ENCODE measurements around the gene PRDM16. TPM values are rescaled to one million over a fixed set of nuclear protein-coding genes. Genes with fewer than 3 reads are reported as not detected.

PRDM16 gene
- total RNA-seq, 1 experiment from 2014 or later: 0.17 TPM

DNA sequence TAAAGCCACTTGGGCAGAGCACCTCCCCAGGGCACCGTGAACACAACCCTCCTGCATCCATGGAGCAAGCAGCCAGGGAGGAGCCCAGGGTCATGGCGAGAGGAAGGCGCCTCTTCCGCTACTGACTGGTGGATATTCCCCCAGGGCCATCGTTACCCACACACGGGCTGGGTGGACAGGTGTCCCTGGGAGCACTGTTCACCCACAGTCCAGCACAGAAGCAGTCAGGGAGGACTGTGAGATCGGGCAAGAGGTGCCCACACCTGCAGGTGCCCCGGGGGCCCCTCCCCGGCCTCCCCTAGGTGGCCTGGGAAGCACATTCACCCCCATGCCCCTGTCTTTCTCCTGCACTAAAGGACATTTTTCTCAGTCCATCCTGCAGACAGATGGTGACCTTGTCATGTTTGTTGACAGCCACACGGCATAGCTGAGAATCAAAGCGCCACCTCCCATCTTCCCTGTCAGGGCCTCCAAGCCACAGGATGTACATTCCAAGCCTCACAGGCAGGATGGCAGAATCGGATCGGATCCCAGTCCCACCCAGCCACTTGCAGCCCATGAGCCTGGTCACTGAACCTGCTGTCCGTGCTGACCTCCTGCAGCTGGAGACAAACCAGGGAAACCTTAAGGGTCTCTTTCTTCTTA is 160.2 kb downstream of the PRDM16 start:
- H3K4me1 ChIP-seq (ENCODE audit: insufficient read depth, low read length): no peaks in the 10 kb centered on the region
- Mint-ChIP-seq H3K4me3 (no peak overlapping the region), H3K9me3 (no peaks in the 10 kb centered on the region), H3K36me3 (ENCODE audit: insufficient read depth in 1 of 3, low read depth in 3 of 3) (no peaks in the 10 kb centered on the region), H3K27ac (no peak overlapping the region), H3K4me1 (peaks cover 2 to 11% of the 10 kb centered on the region in 2 experiments; a peak in 2 of 4 replicates), H3K27me3 (ENCODE audit: low read depth) (peaks cover 4% of the 10 kb centered on the region)
- no peak overlapping the region for H2BK20ac ChIP-seq (ENCODE audit: low read depth, low read length, poor library complexity, severe bottlenecking)
- no peaks in the 10 kb centered on the region for H4K20me1 ChIP-seq (ENCODE audit: control insufficient read depth, insufficient read depth, insufficient read length)
- TF ChIP-seq, protein P1, sequence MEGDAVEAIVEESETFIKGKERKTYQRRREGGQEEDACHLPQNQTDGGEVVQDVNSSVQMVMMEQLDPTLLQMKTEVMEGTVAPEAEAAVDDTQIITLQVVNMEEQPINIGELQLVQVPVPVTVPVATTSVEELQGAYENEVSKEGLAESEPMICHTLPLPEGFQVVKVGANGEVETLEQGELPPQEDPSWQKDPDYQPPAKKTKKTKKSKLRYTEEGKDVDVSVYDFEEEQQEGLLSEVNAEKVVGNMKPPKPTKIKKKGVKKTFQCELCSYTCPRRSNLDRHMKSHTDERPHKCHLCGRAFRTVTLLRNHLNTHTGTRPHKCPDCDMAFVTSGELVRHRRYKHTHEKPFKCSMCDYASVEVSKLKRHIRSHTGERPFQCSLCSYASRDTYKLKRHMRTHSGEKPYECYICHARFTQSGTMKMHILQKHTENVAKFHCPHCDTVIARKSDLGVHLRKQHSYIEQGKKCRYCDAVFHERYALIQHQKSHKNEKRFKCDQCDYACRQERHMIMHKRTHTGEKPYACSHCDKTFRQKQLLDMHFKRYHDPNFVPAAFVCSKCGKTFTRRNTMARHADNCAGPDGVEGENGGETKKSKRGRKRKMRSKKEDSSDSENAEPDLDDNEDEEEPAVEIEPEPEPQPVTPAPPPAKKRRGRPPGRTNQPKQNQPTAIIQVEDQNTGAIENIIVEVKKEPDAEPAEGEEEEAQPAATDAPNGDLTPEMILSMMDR (conservative IDR thresholded peaks at IDR 0.05): no peak
- no peak overlapping the region for H2BK5ac ChIP-seq (ENCODE audit: insufficient read length, low read length)
- H4K5ac ChIP-seq (ENCODE audit: insufficient read length, low read depth, low read length): no peak overlapping the region
- no peaks in the 10 kb centered on the region for H3K79me2 ChIP-seq (ENCODE audit: insufficient read depth, low read length)
- H3K18ac ChIP-seq (ENCODE audit: insufficient read length, low read depth, low read length): no peak overlapping the region
- no peak overlapping the region for H3K9ac ChIP-seq (ENCODE audit: extremely low read depth, insufficient read length, low read length)
- no peak overlapping the region for H3K27ac ChIP-seq (ENCODE audit: insufficient read length, low read depth, low read length)
- WGBS (ENCODE audit: extremely low coverage, insufficient read length, low lambda C conversion rate): no CpG with 5 or more reads among the region's 14 CpGs
- H3K4me2 ChIP-seq (ENCODE audit: insufficient read depth, insufficient read length, low read length): no peak overlapping the region
- no peaks in the 10 kb centered on the region for H3K9me3 ChIP-seq (ENCODE audit: control insufficient read depth, low read depth, low read length)
- H3K14ac ChIP-seq (ENCODE audit: insufficient read depth, low read length): no peak overlapping the region; the same call in 1 of the 2 replicates
- H2BK120ac ChIP-seq (ENCODE audit: low read depth, low read length, poor library complexity, severe bottlenecking): no peak overlapping the region
- no peak overlapping the region for H4K8ac ChIP-seq (replicated peaks; ENCODE audit: insufficient read length, low read depth, low read length)
- H4K91ac ChIP-seq (ENCODE audit: insufficient read length, low read depth, low read length): no peak overlapping the region
- no peak overlapping the region for H2AK5ac ChIP-seq (ENCODE audit: insufficient read length, low read length)
- H2AFZ ChIP-seq (ENCODE audit: low read length): no peak overlapping the region
- H3K23me2 ChIP-seq (ENCODE audit: insufficient read length, low read depth, low read length, poor library complexity, severe bottlenecking): no peaks in the 10 kb centered on the region
- H3K79me1 ChIP-seq (ENCODE audit: insufficient read depth, low read depth, low read length, poor library complexity, severe bottlenecking): no peaks in the 10 kb centered on the region
- DNase-seq: no peak
- no peaks in the 10 kb centered on the region for H3K27me3 ChIP-seq (ENCODE audit: insufficient read depth, low read length)
- no peak overlapping the region for H3T11ph ChIP-seq (ENCODE audit: low read length)
- no peak overlapping the region for H3K4ac ChIP-seq (ENCODE audit: low read depth, low read length)
- no peak overlapping the region for H3K56ac ChIP-seq (ENCODE audit: insufficient read length, low read depth, low read length)
- no peak overlapping the region for H2BK12ac ChIP-seq (ENCODE audit: insufficient read length, low read depth, low read length)
- no peak overlapping the region for H3K23ac ChIP-seq (ENCODE audit: insufficient read length, low read depth, low read length)
- H2BK15ac ChIP-seq (ENCODE audit: low read depth, low read length): no peak overlapping the region

Data from H9 (cell line).